Esophagus squamous epithelium (tissue), 5 donors: ENCODE results near the gene CACNG4. TPM values are rescaled to one million over a fixed set of nuclear protein-coding genes. Genes with fewer than 3 reads are reported as not detected.

ENCODE experiments used
- DNase-seq: peaks from one replicate; lab custom pipeline; 2025; lab: John Stamatoyannopoulos, UW
- H3K27ac ChIP-seq, 4 donors: fragments of 200-600 bp; sonication (generic); one replicate each; pipeline ENCODE4 v1.5.1; 2016 to 2019; ENCODE audit warnings: mild to moderate bottlenecking in 1 of 4
- H3K27me3 ChIP-seq, 4 donors: fragments of 200-600 bp; sonication (generic); 1 replicate in 3 of 4; 2 replicates in 1 of 4; pipeline versions ENCODE4 v1.5.1 to v1.6.0; 2017 to 2021; ENCODE audit warnings: antibody characterized with exemption in 1 of 4
- H3K36me3 ChIP-seq, 3 donors: fragments of 200-600 bp; sonication (generic); one replicate each; pipeline ENCODE4 v1.5.1; 2016 to 2019
- H3K4me1 ChIP-seq, 3 donors: fragments of 200-600 bp; sonication (generic); one replicate each; pipeline ENCODE4 v1.5.1; 2017 to 2019
- H3K4me3 ChIP-seq, 4 donors: fragments of 200-600 bp; sonication (generic); 1 replicate in 3 of 4; 2 replicates in 1 of 4; pipeline ENCODE4 v1.5.1; 2016 to 2019; ENCODE audit warnings: mild to moderate bottlenecking in 2 of 4, moderate library complexity in 1 of 4
- H3K9me3 ChIP-seq, 3 donors: fragments of 200-600 bp; sonication (generic); one replicate each; pipeline ENCODE4 v1.5.1; 2016 to 2019
- POLR2A ChIP-seq, 4 donors: fragments of 450-650 bp; IDR thresholded peaks; one replicate each; pipeline ENCODE4 v1.6.1; 2017; ENCODE audit warnings: antibody characterized with exemption in 4 of 4, mild to moderate bottlenecking in 4 of 4, moderate library complexity in 3 of 4
- WGBS, 2 donors: methylation state at CpG; one replicate each; pipeline ENCODE4 v1.1.5; 2018; 5-methylcytosine and 5-hydroxymethylcytosine counted together
- intact Hi-C: fragments of 100-400 bp; cut with DNase I; formaldehyde crosslinking; loops from one replicate; pipeline ENCODE4 v1.15.0; 2022
- total RNA-seq, 4 donors: library from RNA; depleted of rRNA; stranded (reverse); fragments of >200 nt; gene quantifications; one replicate each; pipeline ENCODE4 v1.1.0, GENCODE V29; 2016
- TF ChIP-seq, protein P1 (sequence below), 6 experiments: fragments of 450-650 bp in 4 of 6; fragments of 200-600 bp in 2 of 6; sonication (generic) in 2 of 6; IDR thresholded peaks; one replicate each; pipeline ENCODE4 v1.5.1; 2016 to 2019; ENCODE audit warnings: antibody characterized with exemption in 6 of 6, mild to moderate bottlenecking in 4 of 6, moderate library complexity in 4 of 6
- donor health status: DM: yes; HTN: yes; CAD: no.

The CACNG4 gene
- total RNA-seq, 4 donors from 2014 or later, result 0.08 to 0.38 (median 0.31) TPM; not detected in 1

GRCh38 chr17:67053438-67054000 lies 89.0 kb downstream of the CACNG4 start:
- no peak overlapping the region for H3K4me3 ChIP-seq
- H3K27me3 ChIP-seq, result no peaks in the 10 kb centered on the region
- H3K4me1 ChIP-seq, result no peaks in the 10 kb centered on the region
- H3K9me3 ChIP-seq, result peaks cover 0 to 19% (median 7%) of the 10 kb centered on the region in 3 donors
- H3K27ac ChIP-seq, result no peak overlapping the region
- intact Hi-C loops, result no loop called here
- no peak for TF ChIP-seq POLR2A (IDR thresholded peaks at IDR 0.05)
- TF ChIP-seq, protein P1, sequence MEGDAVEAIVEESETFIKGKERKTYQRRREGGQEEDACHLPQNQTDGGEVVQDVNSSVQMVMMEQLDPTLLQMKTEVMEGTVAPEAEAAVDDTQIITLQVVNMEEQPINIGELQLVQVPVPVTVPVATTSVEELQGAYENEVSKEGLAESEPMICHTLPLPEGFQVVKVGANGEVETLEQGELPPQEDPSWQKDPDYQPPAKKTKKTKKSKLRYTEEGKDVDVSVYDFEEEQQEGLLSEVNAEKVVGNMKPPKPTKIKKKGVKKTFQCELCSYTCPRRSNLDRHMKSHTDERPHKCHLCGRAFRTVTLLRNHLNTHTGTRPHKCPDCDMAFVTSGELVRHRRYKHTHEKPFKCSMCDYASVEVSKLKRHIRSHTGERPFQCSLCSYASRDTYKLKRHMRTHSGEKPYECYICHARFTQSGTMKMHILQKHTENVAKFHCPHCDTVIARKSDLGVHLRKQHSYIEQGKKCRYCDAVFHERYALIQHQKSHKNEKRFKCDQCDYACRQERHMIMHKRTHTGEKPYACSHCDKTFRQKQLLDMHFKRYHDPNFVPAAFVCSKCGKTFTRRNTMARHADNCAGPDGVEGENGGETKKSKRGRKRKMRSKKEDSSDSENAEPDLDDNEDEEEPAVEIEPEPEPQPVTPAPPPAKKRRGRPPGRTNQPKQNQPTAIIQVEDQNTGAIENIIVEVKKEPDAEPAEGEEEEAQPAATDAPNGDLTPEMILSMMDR (IDR thresholded peaks at IDR 0.05), result no peak
- no peaks in the 10 kb centered on the region for H3K36me3 ChIP-seq
- WGBS, 2 donors, result 78 to 100% methylated on average over 4 of the region's 9 CpGs
- DNase-seq, result no peak

DNA sequence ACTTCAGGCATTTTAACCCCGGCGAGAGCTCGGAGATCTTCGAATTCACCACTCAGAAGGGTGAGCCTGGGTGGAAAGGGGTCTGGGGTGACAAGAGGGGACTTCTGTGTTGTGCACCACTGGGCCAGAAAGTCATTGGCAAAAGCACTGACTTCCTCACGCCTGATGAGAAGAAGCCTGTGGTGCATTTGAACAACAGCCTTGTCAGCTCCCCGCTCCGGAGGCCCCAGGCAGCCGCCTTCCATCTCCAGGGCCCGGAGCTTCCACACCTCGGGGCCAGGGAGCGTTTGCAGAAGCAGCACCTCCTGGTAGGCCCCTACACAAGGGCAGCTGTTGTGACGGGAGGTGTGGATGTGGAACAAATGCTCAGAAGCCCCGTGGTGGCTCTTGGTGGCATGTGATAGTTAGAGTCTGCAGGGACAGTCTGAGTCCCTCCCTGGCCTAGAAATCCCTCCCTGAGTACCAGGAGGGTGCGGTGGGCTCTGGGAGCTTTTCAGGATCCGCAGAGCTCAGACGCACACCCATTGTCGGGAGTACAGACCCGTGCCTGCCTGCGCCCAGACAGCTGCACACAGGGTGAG lies 89.6 kb downstream of the CACNG4 start:
- H3K9me3 ChIP-seq, result peaks cover 0 to 13% (median 2%) of the 10 kb centered on the region in 3 donors
- H3K27ac ChIP-seq, result no peak overlapping the region
- no peaks in the 10 kb centered on the region for H3K27me3 ChIP-seq
- no peak for DNase-seq
- H3K4me3 ChIP-seq, result no peak overlapping the region
- WGBS, 2 donors, result 80 to 82% methylated on average over 2 to 11 of the region's 19 CpGs
- intact Hi-C loops, result no loop called here
- H3K36me3 ChIP-seq, result no peaks in the 10 kb centered on the region
- no peaks in the 10 kb centered on the region for H3K4me1 ChIP-seq
- TF ChIP-seq POLR2A (IDR thresholded peaks at IDR 0.05), result no peak
- TF ChIP-seq, protein P1 (IDR thresholded peaks at IDR 0.05), result no peak

GRCh38 chr17:67054608-67055007 lies 90.1 kb downstream of the CACNG4 start:
- H3K27ac ChIP-seq, result no peak overlapping the region
- H3K36me3 ChIP-seq, result no peaks in the 10 kb centered on the region
- no peaks in the 10 kb centered on the region for H3K27me3 ChIP-seq
- TF ChIP-seq, protein P1 (IDR thresholded peaks at IDR 0.05), result no peak
- no peak for TF ChIP-seq POLR2A (IDR thresholded peaks at IDR 0.05)
- no peaks in the 10 kb centered on the region for H3K4me1 ChIP-seq
- intact Hi-C loops, result no loop called here
- H3K9me3 ChIP-seq, result peaks cover 0 to 8% (median 0%) of the 10 kb centered on the region in 3 donors
- 79 to 93% methylated on average over 4 to 5 of the region's 5 CpGs for WGBS, 2 donors
- no peak for DNase-seq
- no peak overlapping the region for H3K4me3 ChIP-seq

GRCh38 chr17:67055041-67055443 lies 90.5 kb downstream of the CACNG4 start:
- Histone ChIP-seq H3K27me3 (no peaks in the 10 kb centered on the region), H3K9me3 (peaks cover 0 to 4% (median 0%) of the 10 kb centered on the region in 3 donors), H3K27ac (no peak overlapping the region), H3K36me3 (no peaks in the 10 kb centered on the region), H3K4me3 (no peak overlapping the region), H3K4me1 (no peaks in the 10 kb centered on the region)
- TF ChIP-seq POLR2A (IDR thresholded peaks at IDR 0.05), result no peak
- TF ChIP-seq, protein P1 (IDR thresholded peaks at IDR 0.05), result no peak
- intact Hi-C loops, result no loop called here
- no peak for DNase-seq
- WGBS, 2 donors, result 87 to 90% methylated on average over 5 to 8 of the region's 19 CpGs
